Mesothelial cell of epicardium (in vitro differentiated cells): Measurements from ENCODE around the gene ANKRD39. TPM values are rescaled to one million over a fixed set of nuclear protein-coding genes. Genes with fewer than 3 reads are reported as not detected.
"Not testable (repeated sequence)": the region's sequence is repeated elsewhere in the genome, so short reads cannot be mapped to it uniquely, and the experiment has no call there.

Experiments used
- DNase-seq, 2 experiments: peaks; one replicate each; pipeline ENCODE4 v3.0.0; 2021; ENCODE audit warnings: low spot score in 2 of 2; ENCODE audit not compliant: unreplicated experiment in 2 of 2
- H3K27ac Mint-ChIP-seq: 2 replicates; pipeline ENCODE4 v1.8.0; 2021; ENCODE audit warnings: mixed read lengths
- H3K27me3 Mint-ChIP-seq: 2 replicates; pipeline ENCODE4 v1.8.0; 2021; ENCODE audit warnings: low read depth, mixed read lengths
- H3K36me3 Mint-ChIP-seq: 2 replicates; pipeline ENCODE4 v1.8.0; 2021; ENCODE audit warnings: mixed read lengths
- H3K4me1 Mint-ChIP-seq: 2 replicates; pipeline ENCODE4 v1.8.0; 2021; ENCODE audit warnings: mixed read lengths
- H3K4me3 Mint-ChIP-seq: 2 replicates; pipeline ENCODE4 v1.8.0; 2021; ENCODE audit warnings: mild to moderate bottlenecking, moderate library complexity, mixed read lengths
- H3K9me3 Mint-ChIP-seq: 2 replicates; pipeline ENCODE4 v1.8.0; 2021; ENCODE audit warnings: mixed read lengths
- CTCF ChIP-seq: fragments of 200-600 bp; sonication (generic); IDR thresholded peaks from one replicate; pipeline ENCODE4 v1.5.0; 2021; ENCODE audit warnings: antibody characterized with exemption; ENCODE audit not compliant: unreplicated experiment
- total RNA-seq: library from RNA; stranded (reverse); gene quantifications from 3 replicates; pipeline ENCODE4 v1.2.1, GENCODE V29; 2021

Gene ANKRD39
- total RNA-seq, 1 donor from 2014 or later: 17.4 TPM

GRCh38 chr2:96806468-96807126, 51.2 kb downstream of the ANKRD39 start:
- DNase-seq: no peak
- Mint-ChIP-seq H3K36me3 (peaks cover 22% of the 10 kb centered on the region), H3K4me3 (no peak overlapping the region), H3K27me3 (no peaks in the 10 kb centered on the region), H3K9me3 (no peaks in the 10 kb centered on the region), H3K27ac (no peak overlapping the region), H3K4me1 (no peaks in the 10 kb centered on the region)
- no peak for TF ChIP-seq CTCF

- DNase-seq, H3K9me3 Mint-ChIP-seq, H3K27me3 Mint-ChIP-seq, H3K4me3 Mint-ChIP-seq, H3K4me1 Mint-ChIP-seq, H3K27ac Mint-ChIP-seq: not testable (repeated sequence)
- peaks cover 22% of the 10 kb centered on the region for H3K36me3 Mint-ChIP-seq
These were observed 51.9 kb downstream of the ANKRD39 start for GRCh38 chr2:96805946-96806345.

- no peaks in the 10 kb centered on the region for H3K4me1 Mint-ChIP-seq
- DNase-seq: no peak
- H3K27me3 Mint-ChIP-seq: no peaks in the 10 kb centered on the region
- H3K4me3 Mint-ChIP-seq: no peak overlapping the region
- H3K27ac Mint-ChIP-seq: no peak overlapping the region
- TF ChIP-seq CTCF: no peak
- H3K36me3 Mint-ChIP-seq: peaks cover 19% of the 10 kb centered on the region
- H3K9me3 Mint-ChIP-seq: no peaks in the 10 kb centered on the region
These were observed 52.8 kb downstream of the ANKRD39 start for GRCh38 chr2:96804986-96805385.

GRCh38 chr2:96802721-96803120, 55.1 kb downstream of the ANKRD39 start:
- no peak for TF ChIP-seq CTCF
- no peaks in the 10 kb centered on the region for H3K27me3 Mint-ChIP-seq

GRCh38 chr2:96801786-96802595, 55.8 kb downstream of the ANKRD39 start:
- Mint-ChIP-seq H3K4me1 (no peaks in the 10 kb centered on the region), H3K4me3 (no peak overlapping the region), H3K9me3 (no peaks in the 10 kb centered on the region), H3K36me3 (peaks cover 13% of the 10 kb centered on the region), H3K27ac (no peak overlapping the region), H3K27me3 (no peaks in the 10 kb centered on the region)
- no peak for TF ChIP-seq CTCF
- no peak for DNase-seq

More at GRCh38 chr2:96802721-96803120, 55.1 kb downstream of the ANKRD39 start:
- Mint-ChIP-seq H3K27ac (no peak overlapping the region), H3K36me3 (peaks cover 13% of the 10 kb centered on the region), H3K4me3 (no peak overlapping the region), H3K4me1 (no peaks in the 10 kb centered on the region), H3K9me3 (no peaks in the 10 kb centered on the region)
- no peak for DNase-seq
